PFSK-1 (cell line): ENCODE results near the gene RAN.

ENCODE experiments used
- POLR2AphosphoS5 ChIP-seq: IDR thresholded peaks from 2 replicates; pipeline ENCODE4 v1.6.1; 2012; ENCODE audit warnings: low read depth, mild to moderate bottlenecking, control low read depth, low read length, moderate library complexity
- REST ChIP-seq, 2 experiments: IDR thresholded peaks; 2 replicates each; pipeline versions ENCODE4 v1.6.1 to v1.8.0; 2011 to 2012; ENCODE audit warnings: low read depth in 2 of 2, low read length in 2 of 2, control low read depth in 1 of 2, inconsistent platforms in 1 of 2, mild to moderate bottlenecking in 1 of 2, moderate library complexity in 1 of 2; ENCODE audit not compliant: insufficient read depth in 1 of 2
- SIN3A ChIP-seq: IDR thresholded peaks from 2 replicates; pipeline ENCODE4 v1.6.1; 2012; ENCODE audit warnings: mild to moderate bottlenecking, low read length, moderate library complexity, borderline replicate concordance; ENCODE audit not compliant: insufficient read depth
- TAF1 ChIP-seq: IDR thresholded peaks from 2 replicates; pipeline ENCODE4 v1.6.1; 2012; ENCODE audit warnings: low read length, control low read depth, borderline replicate concordance; ENCODE audit not compliant: insufficient read depth

- TF ChIP-seq POLR2AphosphoS5 (no peak), REST (IDR thresholded peaks at IDR 0.05; ENCODE audit: insufficient read depth in 1 of 2, low read depth in 2 of 2, low read length in 2 of 2) (no peak), TAF1 (no peak), SIN3A (no peak)
These were observed 2.0 kb downstream of the RAN start for GRCh38 chr12:130873825-130874224.
